GM19463 (cell line): Measurements from ENCODE around the gene PTPN5.

Experiments used
- ATAC-seq: cut with Tn5 transposase; IDR thresholded peaks from one replicate; pipeline ENCODE4 v1.9.1; 2021; ENCODE audit warnings: mild to moderate bottlenecking, moderate library complexity; ENCODE audit not compliant: unreplicated experiment

The PTPN5 gene

GRCh38 chr11:18773681-18774080 lies 17.9 kb downstream of the PTPN5 start:
- no peak for ATAC-seq

- ATAC-seq = no peak
These were observed 18.5 kb downstream of the PTPN5 start for GRCh38 chr11:18773104-18773503.

GRCh38 chr11:18772211-18772610 lies 19.4 kb downstream of the PTPN5 start:
- no peak for ATAC-seq

- no peak for ATAC-seq
These were observed 20.1 kb downstream of the PTPN5 start for GRCh38 chr11:18771266-18772035.

- ATAC-seq = no peak
These were observed 21.0 kb downstream of the PTPN5 start for GRCh38 chr11:18770479-18771125.

GRCh38 chr11:18769802-18770456 lies 21.7 kb downstream of the PTPN5 start:
- ATAC-seq = peak; percentile 36

GRCh38 chr11:18768978-18769377 lies 22.6 kb downstream of the PTPN5 start:
- ATAC-seq = no peak

GRCh38 chr11:18768472-18768901 lies 23.1 kb downstream of the PTPN5 start:
- ATAC-seq = peak; percentile 81

- no peak for ATAC-seq
These were observed 25.6 kb downstream of the PTPN5 start for GRCh38 chr11:18766015-18766414.

GRCh38 chr11:18765554-18765953 lies 26.0 kb downstream of the PTPN5 start:
- no peak for ATAC-seq

- ATAC-seq = no peak
These were observed 29.9 kb downstream of the PTPN5 start for GRCh38 chr11:18761741-18762140.

- no peak for ATAC-seq
These were observed 30.5 kb downstream of the PTPN5 start for GRCh38 chr11:18761144-18761543.

GRCh38 chr11:18757811-18758210 lies 33.8 kb downstream of the PTPN5 start:
- no peak for ATAC-seq

- no peak for ATAC-seq
These were observed 34.7 kb downstream of the PTPN5 start for GRCh38 chr11:18756889-18757288.

GRCh38 chr11:18754308-18754707 lies 37.3 kb downstream of the PTPN5 start:
- ATAC-seq = no peak

GRCh38 chr11:18752502-18752901 lies 39.1 kb downstream of the PTPN5 start:
- ATAC-seq = no peak

- no peak for ATAC-seq
These were observed 40.7 kb downstream of the PTPN5 start for GRCh38 chr11:18750944-18751343.

- no peak for ATAC-seq
These were observed 41.8 kb downstream of the PTPN5 start for GRCh38 chr11:18749681-18750319.

GRCh38 chr11:18748766-18749365 lies 42.7 kb downstream of the PTPN5 start:
- ATAC-seq = no peak

GRCh38 chr11:18745251-18745650 lies 46.3 kb downstream of the PTPN5 start:
- no peak for ATAC-seq

- no peak for ATAC-seq
These were observed 47.6 kb downstream of the PTPN5 start for GRCh38 chr11:18743900-18744514.
